OCI-LY1 (cell line): ENCODE results near the gene CMTM4.
"Not testable (repeated sequence)": the region's sequence is repeated elsewhere in the genome, so short reads cannot be mapped to it uniquely, and the experiment has no call there.

Experiments
- H2AFZ ChIP-seq: fragments of 200-600 bp; sonication (generic), shearing (Covaris generic); 2 replicates; pipeline ENCODE4 v1.6.0; 2014; ENCODE audit warnings: antibody characterized with exemption, mild to moderate bottlenecking, low read length
- H3F3A ChIP-seq: fragments of 200-600 bp; sonication (generic), shearing (Covaris generic); 2 replicates; pipeline ENCODE4 v1.6.0; 2014; ENCODE audit warnings: mild to moderate bottlenecking, antibody characterized with exemption, low read length, moderate library complexity; ENCODE audit not compliant: insufficient read depth
- H3K27ac ChIP-seq: fragments of 200-600 bp; sonication (generic); 2 replicates; pipeline ENCODE4 v1.5.1; 2014; ENCODE audit warnings: low read length, mixed run types, mild to moderate bottlenecking, low read depth; ENCODE audit not compliant: poor library complexity, severe bottlenecking
- H3K27me3 ChIP-seq: fragments of 200-600 bp; sonication (generic); 2 replicates; pipeline ENCODE4 v1.6.0; 2014; ENCODE audit warnings: antibody characterized with exemption, mild to moderate bottlenecking, low read length, moderate library complexity; ENCODE audit not compliant: insufficient read depth
- H3K36me3 ChIP-seq: fragments of 200-600 bp; sonication (generic); 2 replicates; pipeline ENCODE4 v1.6.1; 2014; ENCODE audit warnings: mild to moderate bottlenecking, antibody characterized with exemption, low read length, moderate library complexity, mixed read lengths; ENCODE audit not compliant: insufficient read depth
- H3K4me1 ChIP-seq: fragments of 200-600 bp; sonication (generic); 2 replicates; pipeline ENCODE4 v1.5.1; 2014; ENCODE audit warnings: mild to moderate bottlenecking, low read length, moderate library complexity; ENCODE audit not compliant: insufficient read depth, severe bottlenecking
- H3K4me2 ChIP-seq: fragments of 200-600 bp; sonication (generic), shearing (Covaris generic); 2 replicates; pipeline ENCODE4 v1.6.1; 2014; ENCODE audit warnings: low read length
- H3K4me3 ChIP-seq: fragments of 200-600 bp; sonication (generic); 2 replicates; pipeline ENCODE4 v1.5.1; 2014; ENCODE audit warnings: low read length, low read depth, mild to moderate bottlenecking, mixed read lengths; ENCODE audit not compliant: poor library complexity, severe bottlenecking
- H3K79me2 ChIP-seq: fragments of 200-600 bp; shearing (Covaris generic); 2 replicates; pipeline ENCODE4 v1.6.1; 2016; ENCODE audit warnings: mixed run types, low read length, mixed read lengths; ENCODE audit not compliant: insufficient read depth
- H3K9ac ChIP-seq: fragments of 200-600 bp; sonication (generic), shearing (Covaris generic); 2 replicates; pipeline ENCODE4 v1.6.1; 2014; ENCODE audit warnings: mild to moderate bottlenecking, low read length, mixed read lengths
- H3K9me2 ChIP-seq: fragments of 200-600 bp; sonication (generic), shearing (Covaris generic); 2 replicates; pipeline ENCODE4 v1.6.1; 2014; ENCODE audit warnings: low read depth, mild to moderate bottlenecking, low read length, mixed read lengths
- H3K9me3 ChIP-seq: fragments of 200-600 bp; shearing (Covaris generic); 2 replicates; pipeline ENCODE4 v1.6.1; 2014; ENCODE audit warnings: low read length, mixed read lengths
- H4K20me1 ChIP-seq: fragments of 200-600 bp; sonication (generic), shearing (Covaris generic); 2 replicates; pipeline ENCODE4 v1.6.0; 2016; ENCODE audit warnings: mild to moderate bottlenecking, low read length; ENCODE audit not compliant: insufficient read depth
- CTCF ChIP-seq: fragments of 200-600 bp; sonication (generic), shearing (Covaris generic); IDR thresholded peaks from 2 replicates; pipeline ENCODE4 v1.5.1; 2017; ENCODE audit warnings: mild to moderate bottlenecking, antibody characterized with exemption, low read length, moderate library complexity, mixed read lengths
- EZH2 ChIP-seq: fragments of 200-600 bp; sonication (generic), shearing (Covaris generic); IDR thresholded peaks from 2 replicates; pipeline ENCODE4 v1.8.0; 2017; ENCODE audit warnings: borderline replicate concordance, mixed run types, mild to moderate bottlenecking, antibody characterized with exemption, low read length, moderate library complexity, mixed read lengths

Gene CMTM4

GRCh38 chr16:66667944-66668343, 28.6 kb downstream of the CMTM4 start:
- H3K27ac ChIP-seq = no peak overlapping the region
- no peaks in the 10 kb centered on the region for H3K9me3 ChIP-seq
- H3K4me1 ChIP-seq = no peaks in the 10 kb centered on the region
- no peaks in the 10 kb centered on the region for H3K9me2 ChIP-seq
- H3K27me3 ChIP-seq = peaks cover 4% of the 10 kb centered on the region; the same call in 1 of the 2 replicates
- H3K79me2 ChIP-seq = no peaks in the 10 kb centered on the region
- no peak for TF ChIP-seq EZH2
- TF ChIP-seq CTCF = no peak
- no peaks in the 10 kb centered on the region for H3F3A ChIP-seq
- H3K4me2 ChIP-seq = no peak overlapping the region
- no peak overlapping the region for H3K9ac ChIP-seq
- no peaks in the 10 kb centered on the region for H3K36me3 ChIP-seq
- no peak overlapping the region for H3K4me3 ChIP-seq
- H4K20me1 ChIP-seq = no peaks in the 10 kb centered on the region
- no peak overlapping the region for H2AFZ ChIP-seq

GRCh38 chr16:66662445-66663194, 33.9 kb downstream of the CMTM4 start:
- no peak overlapping the region for H3K9ac ChIP-seq
- H3K4me1 ChIP-seq = no peaks in the 10 kb centered on the region
- no peak for TF ChIP-seq EZH2
- peak; percentile 53 for TF ChIP-seq CTCF
- no peak overlapping the region for H3K27ac ChIP-seq
- H3K4me2 ChIP-seq = no peak overlapping the region
- no peaks in the 10 kb centered on the region for H3K36me3 ChIP-seq
- no peaks in the 10 kb centered on the region for H3K27me3 ChIP-seq
- no peak overlapping the region for H3K4me3 ChIP-seq
- no peaks in the 10 kb centered on the region for H3K79me2 ChIP-seq
- H2AFZ ChIP-seq = no peak overlapping the region
- H3F3A ChIP-seq = no peaks in the 10 kb centered on the region
- H4K20me1 ChIP-seq = no peaks in the 10 kb centered on the region
- H3K9me2 ChIP-seq = no peaks in the 10 kb centered on the region
- H3K9me3 ChIP-seq = no peaks in the 10 kb centered on the region

- not testable (repeated sequence) for H3K27me3 ChIP-seq, H3K9ac ChIP-seq, H2AFZ ChIP-seq, H3K27ac ChIP-seq, H3K79me2 ChIP-seq, H3F3A ChIP-seq, H3K4me1 ChIP-seq, H3K9me3 ChIP-seq, H3K36me3 ChIP-seq, H4K20me1 ChIP-seq, H3K4me2 ChIP-seq, H3K4me3 ChIP-seq, H3K9me2 ChIP-seq
These were observed 34.7 kb downstream of the CMTM4 start for GRCh38 chr16:66661671-66662346.
